Esophagus mucosa (tissue), 1 donor: ENCODE results near the gene NAGA. TPM values are rescaled to one million over a fixed set of nuclear protein-coding genes. Genes with fewer than 3 reads are reported as not detected.

Experiments
- ATAC-seq: fragments of 200-7000 bp; cut with Tn5 transposase; one replicate; pipeline ENCODE4 v1.9.1; 2020
- total RNA-seq: library from RNA; stranded (reverse); gene quantifications from one replicate; pipeline ENCODE4 v1.2.4, GENCODE V29; 2023
- donor health status: DM: yes; HTN: yes; CAD: no.

The NAGA gene
- total RNA-seq, 1 donor from 2014 or later: 11.2 TPM

GRCh38 chr22:42039271-42039670 lies 31.3 kb downstream of the NAGA start:
- no peak for ATAC-seq

GRCh38 chr22:42035256-42035655 lies 35.4 kb downstream of the NAGA start:
- no peak for ATAC-seq

- ATAC-seq: no peak
Measured at GRCh38 chr22:42033263-42034181, 37.1 kb downstream of the NAGA start.

GRCh38 chr22:42026705-42027104 lies 43.9 kb downstream of the NAGA start:
- ATAC-seq: no peak

GRCh38 chr22:42025421-42025820 lies 45.2 kb downstream of the NAGA start:
- no peak for ATAC-seq

GRCh38 chr22:42022162-42022847 lies 48.3 kb downstream of the NAGA start:
- ATAC-seq: peak; percentile 94

- ATAC-seq: no peak
Measured at GRCh38 chr22:42021571-42021970, 49.0 kb downstream of the NAGA start.

GRCh38 chr22:42018224-42018623 lies 52.4 kb downstream of the NAGA start:
- ATAC-seq: no peak

- no peak for ATAC-seq
Measured at GRCh38 chr22:42016111-42016510, 54.5 kb downstream of the NAGA start.

- ATAC-seq: no peak
Measured at GRCh38 chr22:42013385-42013784, 57.2 kb downstream of the NAGA start.

- no peak for ATAC-seq
Measured at GRCh38 chr22:42010778-42011177, 59.8 kb downstream of the NAGA start.

Other genes with a start within 250 kb of the NAGA start
- gene SREBF2, start 237.7 kb downstream of the NAGA start, total RNA-seq: 131 TPM
- 0.16 TPM for gene SHISA8, start 155.7 kb downstream of the NAGA start, total RNA-seq
- gene TNFRSF13C, start 144.0 kb downstream of the NAGA start, total RNA-seq: 1.00 TPM
- 10.6 TPM for gene CENPM, start 123.7 kb downstream of the NAGA start, total RNA-seq
- gene SEPTIN3, start 101.4 kb downstream of the NAGA start, total RNA-seq: 0.24 TPM
- gene WBP2NL, start 72.0 kb downstream of the NAGA start, total RNA-seq: 0.60 TPM
- gene PHETA2, start 3.4 kb upstream of the NAGA start, total RNA-seq: 5.5 TPM
- 86.4 TPM for gene SMDT1, start 8.9 kb upstream of the NAGA start, total RNA-seq
- 76.9 TPM for gene NDUFA6, start 20.0 kb upstream of the NAGA start, total RNA-seq
- 1.1 TPM for gene CYP2D6, start 60.0 kb upstream of the NAGA start, total RNA-seq
- 40.7 TPM for gene TCF20, start 199.8 kb upstream of the NAGA start, total RNA-seq